ENCODE data around the gene SMAD3.

The SMAD3 gene

GRCh38 chr15:67125589-67126502 lies 60.4 kb downstream of the SMAD3 start:
- DNase-seq (ENCODE audit: low read depth in 2 of 2), result no peak

- DNase-seq (ENCODE audit: low read depth in 2 of 2), result no peak
Measured at GRCh38 chr15:67126551-67127330, 61.3 kb downstream of the SMAD3 start.

- no peak for DNase-seq (ENCODE audit: low read depth in 2 of 2)
Measured at GRCh38 chr15:67127331-67127664, 61.9 kb downstream of the SMAD3 start.

- DNase-seq (ENCODE audit: low read depth in 2 of 2), result no peak
Measured at GRCh38 chr15:67127965-67128364, 62.6 kb downstream of the SMAD3 start.

- no peak for DNase-seq (ENCODE audit: low read depth in 2 of 2)
Measured at GRCh38 chr15:67130166-67130565, 64.8 kb downstream of the SMAD3 start.

GRCh38 chr15:67130673-67131601 lies 65.5 kb downstream of the SMAD3 start:
- DNase-seq (ENCODE audit: low read depth in 2 of 2), result no peak

- DNase-seq (ENCODE audit: low read depth in 2 of 2), result no peak
Measured at GRCh38 chr15:67132276-67132675, 66.9 kb downstream of the SMAD3 start.

GRCh38 chr15:67133026-67133425 lies 67.6 kb downstream of the SMAD3 start:
- DNase-seq (ENCODE audit: low read depth in 2 of 2), result no peak

- DNase-seq (ENCODE audit: low read depth in 2 of 2), result no peak
Measured at GRCh38 chr15:67133738-67134066, 68.3 kb downstream of the SMAD3 start.

GRCh38 chr15:67134067-67134838 lies 68.9 kb downstream of the SMAD3 start:
- DNase-seq (ENCODE audit: low read depth in 2 of 2), result peak; percentile 32 to 37

GRCh38 chr15:67134871-67135492 lies 69.6 kb downstream of the SMAD3 start:
- DNase-seq (ENCODE audit: low read depth in 2 of 2), result no peak

GRCh38 chr15:67135494-67135893 lies 70.1 kb downstream of the SMAD3 start:
- DNase-seq (ENCODE audit: low read depth in 2 of 2), result no peak

- DNase-seq (ENCODE audit: low read depth in 2 of 2), result no peak
Measured at GRCh38 chr15:67136802-67137201, 71.4 kb downstream of the SMAD3 start.

GRCh38 chr15:67137319-67137718 lies 71.9 kb downstream of the SMAD3 start:
- no peak for DNase-seq (ENCODE audit: low read depth in 2 of 2)

- DNase-seq (ENCODE audit: low read depth in 2 of 2), result no peak
Measured at GRCh38 chr15:67137951-67138848, 72.8 kb downstream of the SMAD3 start.

- DNase-seq (ENCODE audit: low read depth in 2 of 2), result no peak
Measured at GRCh38 chr15:67138891-67139855, 73.8 kb downstream of the SMAD3 start.

GRCh38 chr15:67140078-67140833 lies 74.9 kb downstream of the SMAD3 start:
- no peak for DNase-seq (ENCODE audit: low read depth in 2 of 2)
